Activated CD8-positive, alpha-beta T cell treated with anti-CD3 and anti-CD28 coated beads, Interleukin-2, amount 10 ng/mL, durations not matched to agents 7 days and 5 days (primary cell): ENCODE measurements around the gene SUSD3. TPM values are rescaled to one million over a fixed set of nuclear protein-coding genes. Genes with fewer than 3 reads are reported as not detected.

ENCODE experiments used
- ATAC-seq: fragments of 150-1000 bp; cut with Tn5 transposase; one replicate; pipeline ENCODE4 v1.10.0; 2021; ENCODE audit warnings: moderate library complexity
- CTCF ChIA-PET: fragments of 350-600 bp; sonication (Branson Sonifier 250); formaldehyde crosslinking; loops from one replicate; lab custom pipeline; 2021; ENCODE audit warnings: antibody characterized with exemption; lab: Charles Lee
- POLR2A ChIA-PET: fragments of 350-600 bp; sonication (Branson Sonifier 250); formaldehyde crosslinking; loops from one replicate; lab custom pipeline; 2021; ENCODE audit warnings: antibody characterized with exemption; lab: Charles Lee
- DNase-seq: peaks from one replicate; pipeline ENCODE4 v3.0.0-alpha.2; 2020
- H3K27ac Mint-ChIP-seq: one replicate; pipeline ENCODE4 v1.8.0; 2021; ENCODE audit warnings: mild to moderate bottlenecking, mixed read lengths
- H3K27me3 Mint-ChIP-seq: one replicate; pipeline ENCODE4 v1.8.0; 2021; ENCODE audit warnings: low read depth, mixed read lengths
- H3K36me3 Mint-ChIP-seq: one replicate; pipeline ENCODE4 v1.8.0; 2021; ENCODE audit warnings: low read depth, mixed read lengths
- H3K4me1 Mint-ChIP-seq: one replicate; pipeline ENCODE4 v1.8.0; 2021; ENCODE audit warnings: low read depth, mixed read lengths
- H3K4me3 Mint-ChIP-seq: one replicate; pipeline ENCODE4 v1.8.0; 2021; ENCODE audit warnings: mild to moderate bottlenecking, mixed read lengths
- H3K9me3 Mint-ChIP-seq: one replicate; pipeline ENCODE4 v1.8.0; 2022; ENCODE audit warnings: mixed read lengths; ENCODE audit not compliant: insufficient read depth
- total RNA-seq, 2 experiments: library from RNA; stranded (reverse); gene quantifications; one replicate each; pipeline ENCODE4 v1.2.3, GENCODE V29; 2021

SUSD3 gene
- total RNA-seq, 2 experiments from 2014 or later: 57.9 to 59.6 TPM

- Mint-ChIP-seq H3K36me3 (peaks cover 5% of the 10 kb centered on the region), H3K27ac (peak overlapping the region; percentile 94), H3K4me3 (no peak overlapping the region), H3K9me3 (no peaks in the 10 kb centered on the region), H3K4me1 (peaks cover 60% of the 10 kb centered on the region), H3K27me3 (no peaks in the 10 kb centered on the region)
- ChIA-PET POLR2A (interaction anchor here (1.0 to 1.1 kb wide), 2 partner anchors 7 to 161 kb away, joined by 3 read pairs; no protein-coding TSS in a partner anchor), CTCF (interaction anchor here (2.2 kb wide), 2 partner anchors 19 to 27 kb away, joined by 10 to 19 read pairs; no protein-coding TSS in a partner anchor)
- DNase-seq: no peak
- no peak for ATAC-seq
Observed at GRCh38 chr9:93127395-93127911, 69.0 kb downstream of the SUSD3 start.

- DNase-seq (no peak), ATAC-seq (no peak)
- peak overlapping the region; percentile 94 for H3K27ac Mint-ChIP-seq
- no peaks in the 10 kb centered on the region for H3K27me3 Mint-ChIP-seq
- no peaks in the 10 kb centered on the region for H3K9me3 Mint-ChIP-seq
- no peak overlapping the region for H3K4me3 Mint-ChIP-seq
- peaks cover 5% of the 10 kb centered on the region for H3K36me3 Mint-ChIP-seq
- H3K4me1 Mint-ChIP-seq: peaks cover 67% of the 10 kb centered on the region
- ChIA-PET POLR2A (no interaction called here), CTCF (interaction anchor here (2.0 kb wide), 1 partner anchor 9 kb away, joined by 12 read pairs; no protein-coding TSS in a partner anchor)
Observed at GRCh38 chr9:93128011-93128714, 69.7 kb downstream of the SUSD3 start.

GRCh38 chr9:93128715-93129224 is 70.3 kb downstream of the SUSD3 start:
- ChIA-PET POLR2A (interaction anchor here (0.6 to 2.0 kb wide), 3 partner anchors 9 to 15 kb away, joined by 4 to 11 read pairs (median 4); no protein-coding TSS in a partner anchor), CTCF (interaction anchor here (0.9 to 3.5 kb wide), 3 partner anchors 9 to 19 kb away, joined by 3 to 21 read pairs (median 12); no protein-coding TSS in a partner anchor)

GRCh38 chr9:93129286-93129685 is 70.8 kb downstream of the SUSD3 start:
- Mint-ChIP-seq H3K36me3 (peaks cover 5% of the 10 kb centered on the region), H3K27ac (no peak overlapping the region), H3K4me3 (no peak overlapping the region), H3K27me3 (no peaks in the 10 kb centered on the region), H3K4me1 (peaks cover 71% of the 10 kb centered on the region), H3K9me3 (no peaks in the 10 kb centered on the region)
- ChIA-PET CTCF (interaction anchor here (0.9 to 3.5 kb wide), 3 partner anchors 10 to 20 kb away, joined by 3 to 21 read pairs (median 12); no protein-coding TSS in a partner anchor), POLR2A (interaction anchor here (0.6 to 2.0 kb wide), 5 partner anchors 9 to 16 kb away, joined by 3 to 11 read pairs (median 4); no protein-coding TSS in a partner anchor)
- DNase-seq (no peak), ATAC-seq (no peak)

More at GRCh38 chr9:93128715-93129224, 70.3 kb downstream of the SUSD3 start:
- Mint-ChIP-seq H3K27me3 (no peaks in the 10 kb centered on the region), H3K4me3 (no peak overlapping the region), H3K4me1 (peaks cover 71% of the 10 kb centered on the region), H3K36me3 (peaks cover 5% of the 10 kb centered on the region), H3K9me3 (no peaks in the 10 kb centered on the region), H3K27ac (peak overlapping the region; percentile 65)
- ATAC-seq (no peak), DNase-seq (no peak)

- Mint-ChIP-seq H3K36me3 (peaks cover 1% of the 10 kb centered on the region), H3K4me1 (peaks cover 74% of the 10 kb centered on the region), H3K9me3 (no peaks in the 10 kb centered on the region), H3K27me3 (no peaks in the 10 kb centered on the region), H3K27ac (no peak overlapping the region), H3K4me3 (no peak overlapping the region)
- CTCF ChIA-PET: interaction anchor here (0.9 to 3.5 kb wide), 3 partner anchors 11 to 20 kb away, joined by 3 to 21 read pairs (median 12); no protein-coding TSS in a partner anchor
- POLR2A ChIA-PET: interaction anchor here (0.6 to 2.0 kb wide), 4 partner anchors 10 to 16 kb away, joined by 3 to 11 read pairs (median 4); no protein-coding TSS in a partner anchor
- ATAC-seq (no peak), DNase-seq (no peak)
Observed at GRCh38 chr9:93129691-93130500, 71.4 kb downstream of the SUSD3 start.

GRCh38 chr9:93130861-93131481 is 72.5 kb downstream of the SUSD3 start:
- no peak for ATAC-seq
- Mint-ChIP-seq H3K36me3 (no peaks in the 10 kb centered on the region), H3K27me3 (no peaks in the 10 kb centered on the region), H3K9me3 (no peaks in the 10 kb centered on the region), H3K27ac (peak overlapping the region; percentile 6), H3K4me1 (peaks cover 66% of the 10 kb centered on the region), H3K4me3 (no peak overlapping the region)
- DNase-seq: no peak
- POLR2A ChIA-PET: interaction anchor here (0.7 to 1.2 kb wide), 2 partner anchors 8 to 13 kb away, joined by 3 to 4 read pairs; no protein-coding TSS in a partner anchor
- CTCF ChIA-PET: interaction anchor here (0.8 to 3.5 kb wide), 2 partner anchors 11 to 22 kb away, joined by 4 to 21 read pairs; no protein-coding TSS in a partner anchor

- POLR2A ChIA-PET: interaction anchor here (0.7 to 1.2 kb wide), 2 partner anchors 8 to 12 kb away, joined by 3 to 4 read pairs; no protein-coding TSS in a partner anchor
- peak overlapping the region; percentile 87 for H3K27ac Mint-ChIP-seq
- H3K27me3 Mint-ChIP-seq: no peaks in the 10 kb centered on the region
- ATAC-seq (no peak), DNase-seq (no peak)
- H3K4me1 Mint-ChIP-seq: peaks cover 59% of the 10 kb centered on the region
- CTCF ChIA-PET: interaction anchor here (3.5 kb wide), 1 partner anchor 22 kb away, joined by 21 read pairs; no protein-coding TSS in a partner anchor
- H3K9me3 Mint-ChIP-seq: no peaks in the 10 kb centered on the region
- peak overlapping the region; percentile 86 for H3K4me3 Mint-ChIP-seq
- H3K36me3 Mint-ChIP-seq: no peaks in the 10 kb centered on the region
Observed at GRCh38 chr9:93131599-93132286, 73.2 kb downstream of the SUSD3 start.

- Mint-ChIP-seq H3K27me3 (no peaks in the 10 kb centered on the region), H3K36me3 (no peaks in the 10 kb centered on the region)
Observed at GRCh38 chr9:93132287-93132927, 73.9 kb downstream of the SUSD3 start.

GRCh38 chr9:93132946-93133680 is 74.6 kb downstream of the SUSD3 start:
- Mint-ChIP-seq H3K4me1 (peaks cover 52% of the 10 kb centered on the region), H3K27me3 (no peaks in the 10 kb centered on the region), H3K36me3 (no peaks in the 10 kb centered on the region), H3K4me3 (peak overlapping the region; percentile 86), H3K27ac (peak overlapping the region; percentile 87), H3K9me3 (no peaks in the 10 kb centered on the region)
- ATAC-seq: no peak
- POLR2A ChIA-PET: interaction anchor here (0.7 to 1.6 kb wide), 10 partner anchors 9 to 433 kb away, joined by 3 to 6 read pairs (median 4); partner anchors contain the start of gene CARD19
- CTCF ChIA-PET: interaction anchor here (1.2 to 2.1 kb wide), 8 partner anchors 13 to 433 kb away, joined by 3 to 11 read pairs (median 4); partner anchors contain the start of gene FAM120AOS
- DNase-seq: peak; percentile 66

More at GRCh38 chr9:93132287-93132927, 73.9 kb downstream of the SUSD3 start:
- H3K4me1 Mint-ChIP-seq: peaks cover 53% of the 10 kb centered on the region
- ChIA-PET POLR2A (no interaction called here), CTCF (interaction anchor here (2.1 to 3.5 kb wide), 2 partner anchors 23 kb away, joined by 11 to 21 read pairs; no protein-coding TSS in a partner anchor)
- H3K4me3 Mint-ChIP-seq: peak overlapping the region; percentile 86
- ATAC-seq (no peak), DNase-seq (no peak)
- H3K27ac Mint-ChIP-seq: peak overlapping the region; percentile 87
- no peaks in the 10 kb centered on the region for H3K9me3 Mint-ChIP-seq
